NT2/D1 (cell line): ENCODE results near the gene PNKP.

Source experiments
- SUZ12 ChIP-seq: IDR thresholded peaks from 2 replicates; pipeline ENCODE4 v1.6.1; 2011; ENCODE audit not compliant: insufficient read length, insufficient read depth; ENCODE audit errors: extremely low read depth
- YY1 ChIP-seq: IDR thresholded peaks from 2 replicates; pipeline ENCODE4 v1.6.1; 2011; ENCODE audit not compliant: insufficient read length, insufficient read depth
- ZNF274 ChIP-seq: IDR thresholded peaks from 2 replicates; pipeline ENCODE4 v1.6.1; 2011; ENCODE audit warnings: mild to moderate bottlenecking, low read depth, low read length

DNA sequence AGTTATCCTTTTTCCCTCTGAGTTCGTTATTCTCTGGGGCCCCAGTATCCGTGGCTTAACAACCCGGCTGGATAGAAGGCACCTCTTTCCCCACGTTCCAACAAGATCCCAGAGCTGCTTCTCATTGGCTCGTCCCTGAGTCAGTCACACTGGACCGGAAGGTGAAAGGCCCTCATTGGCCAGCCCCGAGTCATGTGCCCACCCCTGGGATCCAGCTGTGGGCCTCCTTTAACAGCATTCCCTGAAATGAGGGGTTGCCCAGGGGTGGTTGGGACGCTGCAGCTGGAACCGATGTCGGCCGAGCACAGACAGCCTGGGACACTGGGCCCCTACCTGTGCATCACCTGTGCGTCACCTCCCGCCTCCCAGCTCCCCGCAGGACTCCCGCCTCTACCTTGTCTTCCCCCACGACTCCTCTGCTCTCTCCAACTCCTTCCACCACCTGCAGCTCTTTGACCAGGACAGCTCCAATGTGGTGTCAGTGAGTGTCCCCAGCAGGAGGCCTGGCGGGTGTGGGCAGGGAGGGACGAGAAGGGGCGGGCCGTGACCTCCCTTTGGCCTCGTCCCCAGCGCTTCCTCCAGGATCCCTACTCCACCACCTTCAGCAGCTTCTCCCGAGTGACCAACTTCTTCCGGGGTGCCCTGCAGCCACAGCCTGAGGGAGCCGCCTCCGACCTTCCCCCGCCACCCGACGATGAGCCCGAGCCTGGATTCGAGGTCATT, 14.5 kb upstream of the PNKP start:
- no peak for TF ChIP-seq YY1
- no peak for TF ChIP-seq ZNF274
- TF ChIP-seq SUZ12: no peak
